WTC11 (cell line): ENCODE results near the gene MRPS14. TPM values are rescaled to one million over a fixed set of nuclear protein-coding genes. Genes with fewer than 3 reads are reported as not detected.

ENCODE experiments used
- ATAC-seq: fragments of 200-7000 bp; cut with Tn5 transposase; 2 replicates; pipeline ENCODE4 v1.10.0; 2021; ENCODE audit warnings: mild to moderate bottlenecking, moderate library complexity
- Bru-seq: library from RNA; stranded (reverse); fragments of 400-500 nt; gene quantifications from one replicate; lab custom pipeline; 2021; lab: Mats Ljungman, UMichigan
- CTCF ChIA-PET: fragments of 300-600 bp; sonication (Branson Sonifier 250); formaldehyde crosslinking; loops from one replicate; lab custom pipeline; 2021; ENCODE audit warnings: antibody characterized with exemption; lab: Charles Lee
- POLR2A ChIA-PET: fragments of 350-600 bp; sonication (Branson Sonifier 250); formaldehyde crosslinking; loops from one replicate; lab custom pipeline; 2021; ENCODE audit warnings: antibody characterized with exemption; lab: Charles Lee
- DNase-seq: peaks from one replicate; pipeline ENCODE4 v3.0.0; 2021; ENCODE audit warnings: low spot score
- H3K27ac Mint-ChIP-seq: 2 replicates; pipeline ENCODE4 v1.8.0; 2021; ENCODE audit warnings: mixed read lengths
- H3K27me3 Mint-ChIP-seq: 2 replicates; pipeline ENCODE4 v1.8.0; 2021; ENCODE audit warnings: low read depth, mild to moderate bottlenecking, moderate library complexity, mixed read lengths
- H3K36me3 Mint-ChIP-seq: 2 replicates; pipeline ENCODE4 v1.8.0; 2021; ENCODE audit warnings: mixed read lengths
- H3K4me1 Mint-ChIP-seq: 2 replicates; pipeline ENCODE4 v1.8.0; 2022; ENCODE audit warnings: mixed read lengths
- H3K4me3 Mint-ChIP-seq: 2 replicates; pipeline ENCODE4 v1.8.0; 2021; ENCODE audit warnings: mild to moderate bottlenecking, moderate library complexity, mixed read lengths
- H3K9me3 Mint-ChIP-seq: 2 replicates; pipeline ENCODE4 v1.8.0; 2021; ENCODE audit warnings: mixed read lengths
- ATF2 ChIP-seq: sonication (generic); formaldehyde crosslinking; IDR thresholded peaks from 2 replicates; pipeline ENCODE4 v1.8.1; 2022; ENCODE audit warnings: low read depth, missing genetic modification reagents, borderline replicate concordance
- ATF6 ChIP-seq: sonication (generic); formaldehyde crosslinking; IDR thresholded peaks from 2 replicates; pipeline ENCODE4 v1.8.1; 2023; ENCODE audit warnings: mild to moderate bottlenecking, missing genetic modification reagents
- CREB1 ChIP-seq: sonication (generic); formaldehyde crosslinking; IDR thresholded peaks from 2 replicates; pipeline ENCODE4 v1.8.0; 2023; ENCODE audit warnings: mild to moderate bottlenecking, missing genetic modification reagents
- CTCF ChIP-seq: fragments of 200-600 bp; IDR thresholded peaks from 2 replicates; pipeline ENCODE4 v1.8.0; 2022; ENCODE audit warnings: antibody characterized with exemption
- E2F1 ChIP-seq: sonication (generic); formaldehyde crosslinking; IDR thresholded peaks from 2 replicates; pipeline ENCODE4 v1.8.0; 2022; ENCODE audit warnings: mild to moderate bottlenecking, missing genetic modification reagents
- EMX1 ChIP-seq: fragments of 250-450 bp; sonication (Bioruptor Pico); IDR thresholded peaks from 2 replicates; pipeline ENCODE4 v1.8.0; 2021; ENCODE audit warnings: mild to moderate bottlenecking
- ETV6 ChIP-seq: sonication (generic); formaldehyde crosslinking; IDR thresholded peaks from 2 replicates; pipeline ENCODE4 v1.8.1; 2022; ENCODE audit warnings: mild to moderate bottlenecking, missing genetic modification reagents
- FOXK1 ChIP-seq: sonication (generic); formaldehyde crosslinking; IDR thresholded peaks from 2 replicates; pipeline ENCODE4 v1.8.0; 2022; ENCODE audit warnings: mild to moderate bottlenecking, moderate library complexity, missing genetic modification reagents
- FOXP1 ChIP-seq: sonication (generic); formaldehyde crosslinking; IDR thresholded peaks from 2 replicates; pipeline ENCODE4 v1.8.0; 2022; ENCODE audit warnings: missing genetic modification reagents, mild to moderate bottlenecking, moderate library complexity, borderline replicate concordance
- FOXP4 ChIP-seq: sonication (generic); formaldehyde crosslinking; IDR thresholded peaks from 2 replicates; pipeline ENCODE4 v1.8.0; 2022; ENCODE audit warnings: mild to moderate bottlenecking, missing genetic modification reagents
- GABPB1 ChIP-seq: sonication (generic); formaldehyde crosslinking; IDR thresholded peaks from 2 replicates; pipeline ENCODE4 v1.8.1; 2023; ENCODE audit warnings: mild to moderate bottlenecking, missing genetic modification reagents
- JUN ChIP-seq: sonication (generic); formaldehyde crosslinking; IDR thresholded peaks from 2 replicates; pipeline ENCODE4 v1.8.0; 2023; ENCODE audit warnings: mild to moderate bottlenecking, missing genetic modification reagents
- KAT7 ChIP-seq: sonication (generic); formaldehyde crosslinking; IDR thresholded peaks from 2 replicates; pipeline ENCODE4 v1.8.1; 2023; ENCODE audit warnings: missing genetic modification reagents, mild to moderate bottlenecking, borderline replicate concordance
- MAX ChIP-seq: sonication (generic); formaldehyde crosslinking; IDR thresholded peaks from 2 replicates; pipeline ENCODE4 v1.8.0; 2022; ENCODE audit warnings: mild to moderate bottlenecking, missing genetic modification reagents
- MXD4 ChIP-seq: fragments of 250-450 bp; sonication (Bioruptor Pico); IDR thresholded peaks from 2 replicates; pipeline ENCODE4 v1.8.0; 2021; ENCODE audit warnings: mild to moderate bottlenecking, moderate library complexity, borderline replicate concordance
- PRRX2 ChIP-seq: fragments of 250-450 bp; sonication (Bioruptor Pico); IDR thresholded peaks from 2 replicates; pipeline ENCODE4 v1.8.0; 2021; ENCODE audit warnings: mild to moderate bottlenecking
- RELA ChIP-seq: sonication (generic); formaldehyde crosslinking; IDR thresholded peaks from 2 replicates; pipeline ENCODE4 v1.8.1; 2022; ENCODE audit warnings: missing genetic modification reagents, mild to moderate bottlenecking, borderline replicate concordance
- SP1 ChIP-seq: sonication (generic); formaldehyde crosslinking; conservative IDR thresholded peaks from 2 replicates; pipeline ENCODE4 v1.8.1; 2022; ENCODE audit warnings: missing genetic modification reagents
- TEAD1 ChIP-seq: sonication (generic); formaldehyde crosslinking; IDR thresholded peaks from 2 replicates; pipeline ENCODE4 v1.8.0; 2022; ENCODE audit warnings: mild to moderate bottlenecking, missing genetic modification reagents
- TP53 ChIP-seq: sonication (generic); formaldehyde crosslinking; IDR thresholded peaks from 2 replicates; pipeline ENCODE4 v1.8.1; 2023; ENCODE audit warnings: mild to moderate bottlenecking, missing genetic modification reagents
- ZNF425 ChIP-seq: fragments of 250-450 bp; sonication (Bioruptor Pico); conservative IDR thresholded peaks from 2 replicates; pipeline ENCODE4 v1.9.0; 2021; ENCODE audit warnings: mild to moderate bottlenecking
- long read RNA-seq, 3 experiments: library from RNA in 1 of 3; library from capped mRNA in 1 of 3; library from polyadenylated mRNA in 1 of 3; unstranded in 2 of 3; stranded (forward) in 1 of 3; transcript quantifications; one replicate each; pipeline ENCODE4 v2.0.0, GENCODE V29; 2021
- total RNA-seq: library from RNA; stranded (reverse); gene quantifications from 3 replicates; pipeline ENCODE4 v1.2.3, GENCODE V29; 2021

The MRPS14 gene
- total RNA-seq (30.4 to 33.1 TPM (median 32.1 TPM) in 3 replicates), Bru-seq, nascent RNA (percentile 87 among the genes with signal in this experiment)
- long read RNA-seq, experiment 1, transcript MRPS14-202 (3 exons, 2,115 nt) = major isoform, 106 of 136 reads
- long read RNA-seq, experiment 1, transcript MRPS14-201 (3 exons, 910 nt) = minor isoform, 12 of 136 reads
- long read RNA-seq, experiment 1, partial matches to known transcripts = 2 of 136 reads
- long read RNA-seq, experiment 1, other reads (novel, unspliced or antisense) = 16 of 136 reads
- long read RNA-seq, experiment 2, transcript MRPS14-202 (3 exons, 2,115 nt) = major isoform, 41 of 57 reads
- long read RNA-seq, experiment 2, partial matches to known transcripts = 9 of 57 reads
- long read RNA-seq, experiment 2, other reads (novel, unspliced or antisense) = 4 of 57 reads
- long read RNA-seq, experiment 3, transcript MRPS14-202 (3 exons, 2,115 nt) = major isoform, 25 of 33 reads
- long read RNA-seq, experiment 3, partial matches to known transcripts = 4 of 33 reads
- long read RNA-seq, experiment 3, other reads (novel, unspliced or antisense) = 1 of 33 reads

- Mint-ChIP-seq H3K4me3 (peak within 1 kb of the TSS; percentile 98), H3K9me3 (peaks cover 6% of the 10 kb centered on the region), H3K36me3 (peaks cover 1% of the 10 kb centered on the region; the same call in 1 of the 2 replicates), H3K27me3 (no peaks in the 10 kb centered on the region), H3K4me1 (peaks cover 4% of the 10 kb centered on the region), H3K27ac (peak within 1 kb of the TSS; percentile 97)
- peak; percentile 97 for ATAC-seq
- CTCF ChIA-PET = interaction anchor here (0.7 to 2.7 kb wide), 7 partner anchors 24 to 410 kb away, joined by 3 to 24 read pairs (median 10); partner anchors contain the start of gene CACYBP
- POLR2A ChIA-PET = interaction anchor here (0.5 to 2.0 kb wide), 10 partner anchors 11 to 291 kb away, joined by 3 to 27 read pairs (median 4); partner anchors contain the start of gene CACYBP
- peak; percentile 99 for DNase-seq
- TF ChIP-seq ZNF425 (CRISPR knock-in tag) = no peak
- no peak; the same call in 1 of the 2 replicates for TF ChIP-seq TEAD1 (CRISPR knock-in tag)
- TF ChIP-seq PRRX2 (CRISPR knock-in tag) = no peak
- peak; percentile 58; the same call in 1 of the 2 replicates for TF ChIP-seq MAX (CRISPR knock-in tag)
- TF ChIP-seq JUN = no peak
- no peak for TF ChIP-seq ATF2 (CRISPR knock-in tag)
- TF ChIP-seq CTCF = no peak
- no peak for TF ChIP-seq E2F1
- peak; percentile 96 for TF ChIP-seq SP1 (CRISPR knock-in tag)
- TF ChIP-seq GABPB1 (CRISPR knock-in tag) = peak; percentile 49
- no peak for TF ChIP-seq RELA (CRISPR knock-in tag)
- TF ChIP-seq ATF6 = no peak
- no peak for TF ChIP-seq MXD4
- no peak for TF ChIP-seq EMX1
- TF ChIP-seq FOXP1 (CRISPR knock-in tag) = no peak; the same call in 1 of the 2 replicates
- TF ChIP-seq ETV6 (CRISPR knock-in tag) = peak; percentile 83
- peak; percentile 74 for TF ChIP-seq FOXP4 (CRISPR knock-in tag)
- TF ChIP-seq FOXK1 = peak; percentile 91
- TF ChIP-seq KAT7 (CRISPR knock-in tag) = 0 out of 2 replicates have a peak, but pooled peaks have one; percentile 73
- TF ChIP-seq CREB1 (CRISPR knock-in tag) = 0 out of 2 replicates have a peak, but pooled peaks have one; percentile 34
- no peak for TF ChIP-seq TP53 (CRISPR knock-in tag)
Measured at GRCh38 chr1:175023043-175023921, at the start of gene MRPS14. Gene MRPS14, minus strand, starts transcription at chr1:175023425. Its CDS starts 17 bp downstream, at chr1:175023408.
